ENCODE measurements around the gene KCNQ4.

DNA sequence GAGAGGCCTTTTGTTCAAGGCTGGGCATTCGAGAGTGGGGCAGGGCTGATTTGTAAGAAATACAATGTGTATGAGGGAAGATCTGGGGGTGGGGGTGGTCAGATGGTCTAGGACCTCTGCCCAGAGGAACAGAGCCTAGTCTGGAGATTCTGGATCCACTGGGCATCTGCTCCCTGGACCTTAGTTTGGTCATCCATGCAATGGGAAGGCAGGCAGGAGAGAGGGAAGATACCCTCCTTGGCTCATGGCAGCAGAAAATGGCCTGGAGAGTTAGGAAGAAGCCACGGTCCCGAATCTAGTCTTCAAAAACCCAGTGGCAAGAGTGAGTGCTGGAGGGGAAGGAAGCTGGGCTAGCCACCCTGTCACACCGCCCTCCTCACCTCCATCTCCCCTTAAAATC, 39.8 kb downstream of the KCNQ4 start:
- TF ChIP-seq, protein P1, sequence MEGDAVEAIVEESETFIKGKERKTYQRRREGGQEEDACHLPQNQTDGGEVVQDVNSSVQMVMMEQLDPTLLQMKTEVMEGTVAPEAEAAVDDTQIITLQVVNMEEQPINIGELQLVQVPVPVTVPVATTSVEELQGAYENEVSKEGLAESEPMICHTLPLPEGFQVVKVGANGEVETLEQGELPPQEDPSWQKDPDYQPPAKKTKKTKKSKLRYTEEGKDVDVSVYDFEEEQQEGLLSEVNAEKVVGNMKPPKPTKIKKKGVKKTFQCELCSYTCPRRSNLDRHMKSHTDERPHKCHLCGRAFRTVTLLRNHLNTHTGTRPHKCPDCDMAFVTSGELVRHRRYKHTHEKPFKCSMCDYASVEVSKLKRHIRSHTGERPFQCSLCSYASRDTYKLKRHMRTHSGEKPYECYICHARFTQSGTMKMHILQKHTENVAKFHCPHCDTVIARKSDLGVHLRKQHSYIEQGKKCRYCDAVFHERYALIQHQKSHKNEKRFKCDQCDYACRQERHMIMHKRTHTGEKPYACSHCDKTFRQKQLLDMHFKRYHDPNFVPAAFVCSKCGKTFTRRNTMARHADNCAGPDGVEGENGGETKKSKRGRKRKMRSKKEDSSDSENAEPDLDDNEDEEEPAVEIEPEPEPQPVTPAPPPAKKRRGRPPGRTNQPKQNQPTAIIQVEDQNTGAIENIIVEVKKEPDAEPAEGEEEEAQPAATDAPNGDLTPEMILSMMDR (IDR thresholded peaks at IDR 0.05): no peak
- no peak for TF ChIP-seq EZH2 (IDR thresholded peaks at IDR 0.05)

Measured in neural progenitor cell (in vitro differentiated cells).